NCI-H187 treated with DMSO at 0.1 percent for 48 hours (cell line): ENCODE measurements around the gene EGFLAM.

Experiments used
- DNase-seq: peaks from one replicate; lab custom pipeline; 2025; lab: John Stamatoyannopoulos, UW

Gene EGFLAM

DNA sequence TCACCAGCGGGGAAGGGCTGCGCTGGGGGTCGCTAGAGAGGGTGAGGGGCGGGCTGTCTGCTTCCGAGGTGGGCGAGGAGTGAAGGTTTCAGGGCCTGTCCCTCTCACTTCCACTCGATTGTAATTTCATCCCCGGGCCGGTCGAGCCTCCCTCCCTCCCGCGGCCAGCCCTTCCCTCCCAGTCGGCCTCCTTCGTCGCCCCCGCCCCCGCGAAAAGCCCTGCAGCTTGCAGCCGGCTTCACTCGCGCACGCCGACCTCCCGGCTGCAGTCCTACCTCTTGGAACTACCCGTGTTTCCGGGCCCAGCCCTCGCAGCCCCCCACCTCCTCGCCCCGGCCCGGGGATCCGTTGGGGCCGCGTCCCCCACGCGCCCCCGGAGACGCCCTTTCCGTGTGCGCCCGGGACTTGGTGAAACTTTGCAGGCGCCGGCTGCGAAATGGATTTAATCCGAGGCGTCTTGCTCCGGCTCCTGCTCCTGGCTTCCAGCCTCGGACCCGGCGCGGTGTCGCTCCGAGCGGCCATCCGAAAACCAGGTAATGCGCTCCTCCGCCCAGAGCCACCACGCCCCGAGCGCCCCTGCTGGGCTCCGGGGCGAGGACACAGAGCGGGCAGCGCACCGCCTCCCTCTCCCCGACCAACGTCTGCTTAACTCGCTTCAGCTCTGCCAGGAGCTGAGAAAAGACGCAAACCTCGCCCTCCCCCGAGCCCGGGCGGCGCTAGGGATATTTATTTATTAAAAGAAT lies at the start of gene EGFLAM:
Gene EGFLAM, plus strand, starts transcription at position 241 of the 743 bp plus-strand sequence. Its CDS starts 196 bp downstream, at position 437.
- no peak for DNase-seq

DNA sequence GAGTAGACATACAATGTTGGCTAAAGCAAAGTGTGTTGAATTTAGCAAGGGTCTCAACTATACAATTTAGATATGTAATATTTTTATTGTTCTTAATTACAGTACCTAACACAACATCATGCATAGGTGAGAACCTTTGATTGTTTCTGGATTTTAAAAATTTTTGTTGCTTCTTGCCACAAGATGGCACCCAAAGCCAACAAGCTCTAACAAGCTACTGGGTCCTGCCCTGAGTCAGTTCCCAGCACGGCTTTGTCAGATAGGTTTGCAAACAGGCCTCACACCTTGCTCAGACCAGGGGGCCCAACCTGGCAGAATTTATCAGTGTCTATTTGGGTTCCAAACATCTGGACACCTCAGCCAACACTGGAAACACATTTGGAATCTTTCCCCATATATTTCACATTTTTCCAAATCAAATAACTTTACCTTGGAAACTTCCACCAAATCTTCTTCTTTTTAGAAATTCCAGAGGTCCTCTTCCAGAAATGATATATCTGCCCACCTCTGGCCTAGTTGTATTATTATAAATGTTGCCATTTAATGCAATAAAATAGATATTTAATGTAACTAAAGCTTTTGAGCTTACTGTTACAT lies 49.5 kb upstream of the EGFLAM start:
- DNase-seq: no peak

DNA sequence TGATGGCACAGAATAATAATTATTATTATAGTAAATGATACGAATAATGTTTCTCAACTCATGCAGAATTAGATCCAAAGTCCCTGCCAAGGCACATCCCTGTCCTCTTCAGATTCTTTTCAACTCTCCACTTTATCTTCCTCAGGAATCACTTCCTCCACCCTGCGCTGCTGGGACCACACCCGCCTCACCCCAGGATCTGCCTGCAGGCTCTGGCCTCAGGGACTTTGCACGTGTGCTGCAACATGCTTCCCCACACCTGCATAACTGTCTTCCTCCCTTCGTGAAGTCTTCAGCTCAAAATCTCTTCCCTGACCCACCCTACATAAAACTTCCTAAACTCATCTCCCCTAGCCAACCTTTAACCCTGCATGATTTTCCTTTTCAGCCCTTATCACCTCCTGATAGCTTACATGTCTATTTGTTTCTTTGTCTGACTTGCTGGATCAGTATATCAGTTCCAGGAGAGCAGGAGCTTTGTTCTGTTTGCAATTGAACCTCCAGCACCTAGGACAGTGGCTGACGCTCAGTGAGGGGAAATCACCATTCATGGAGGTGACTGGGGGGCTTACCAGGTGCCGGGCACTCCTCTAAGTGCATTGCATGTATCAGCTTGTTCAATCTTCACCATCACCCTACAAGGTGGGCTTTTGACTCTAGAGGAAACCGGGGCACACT lies 47.5 kb upstream of the EGFLAM start:
- no peak for DNase-seq

DNA sequence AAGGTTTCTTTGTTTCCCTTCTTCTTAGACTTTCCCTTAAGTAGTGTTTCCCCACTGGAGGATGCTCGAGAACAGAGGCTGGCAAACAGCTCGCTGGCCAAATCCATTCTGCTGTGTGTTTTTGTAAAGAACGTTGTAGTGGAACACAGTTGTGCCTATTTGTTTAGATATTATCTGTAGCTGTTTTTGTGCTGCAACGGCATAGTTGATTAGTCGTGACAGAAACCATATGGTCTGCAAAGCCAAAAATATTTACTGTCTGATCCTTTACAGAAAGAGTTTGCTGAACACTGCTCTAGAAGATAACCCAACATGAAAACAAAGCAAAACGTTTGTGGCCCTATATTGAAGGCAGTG lies 47.0 kb upstream of the EGFLAM start:
- no peak for DNase-seq

DNA sequence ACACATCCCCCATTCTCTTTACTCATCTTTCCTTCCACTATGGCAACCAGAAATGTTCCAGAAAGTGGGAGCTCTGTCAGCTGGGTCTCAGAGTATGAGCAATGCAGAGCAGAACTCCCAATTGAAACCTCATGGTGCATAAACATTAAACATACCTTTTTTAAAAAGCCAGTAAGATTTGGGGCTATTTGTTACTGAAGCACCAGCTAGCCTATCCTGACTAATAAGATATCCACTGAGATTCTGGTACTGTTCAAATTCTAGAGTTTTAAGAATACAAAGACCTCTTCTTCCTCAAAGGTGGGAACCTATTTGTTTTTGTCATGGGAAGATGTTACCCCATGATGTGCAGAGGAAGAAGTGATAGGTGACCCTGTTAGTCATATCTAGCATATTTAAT lies 46.1 kb upstream of the EGFLAM start:
- no peak for DNase-seq

DNA sequence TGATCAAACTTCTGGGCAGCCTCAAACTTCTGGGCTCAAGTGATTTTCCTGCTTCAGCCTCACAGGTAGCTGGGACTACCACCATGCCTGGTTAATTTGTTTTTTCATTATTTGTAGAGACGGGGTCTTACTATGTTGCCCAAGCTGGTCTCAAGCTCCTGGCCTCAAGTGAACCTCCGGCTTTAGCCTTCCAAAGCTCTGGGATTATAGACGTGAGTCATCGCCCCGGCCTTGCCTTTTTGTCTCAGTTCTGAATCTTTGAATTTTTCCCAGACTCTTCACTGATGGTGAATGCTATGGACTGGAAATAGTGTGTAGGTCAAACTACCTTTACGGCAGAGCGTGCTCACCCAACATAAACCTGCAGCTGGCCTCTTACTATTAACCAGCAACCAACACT lies 32.3 kb upstream of the EGFLAM start:
- DNase-seq: no peak

DNA sequence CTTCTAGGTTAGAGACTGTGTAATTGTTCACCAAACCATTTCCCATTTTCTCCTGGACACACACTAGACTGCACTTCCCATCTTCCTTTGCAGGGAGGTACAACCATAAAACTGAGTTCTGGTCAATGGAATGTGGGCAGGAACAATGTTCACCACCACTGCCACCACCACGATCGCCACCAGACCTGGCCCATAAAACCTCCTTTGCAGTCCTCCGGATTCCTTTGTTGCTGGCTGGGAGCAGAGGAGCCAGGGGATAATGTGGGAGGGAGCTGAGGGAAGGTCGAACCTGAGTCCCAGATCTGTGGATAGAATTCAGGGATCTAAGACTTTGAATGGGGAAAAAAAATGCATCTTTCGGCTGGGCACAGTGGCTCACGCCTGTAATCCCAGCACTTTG lies 29.4 kb upstream of the EGFLAM start:
- DNase-seq: no peak

DNA sequence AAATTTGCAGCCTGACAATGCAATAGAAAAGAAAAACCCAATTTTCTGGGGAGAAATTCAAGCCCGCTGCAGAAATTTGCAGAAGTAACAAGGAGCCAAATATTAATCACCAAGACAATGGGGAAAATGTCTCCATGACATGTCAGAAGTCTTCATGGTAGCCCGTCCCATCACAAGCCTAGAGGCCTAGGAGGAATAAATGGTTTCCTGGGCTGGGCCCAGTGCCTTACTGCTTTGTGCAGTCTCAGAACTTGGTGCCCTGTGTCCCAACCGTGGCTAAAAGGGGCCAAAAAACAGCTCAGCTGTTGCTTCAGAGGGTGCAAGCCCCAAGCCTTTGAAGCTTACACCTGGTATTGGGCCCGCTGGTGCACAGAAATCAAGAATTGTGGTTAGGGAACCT lies 23.6 kb upstream of the EGFLAM start:
- DNase-seq: no peak

DNA sequence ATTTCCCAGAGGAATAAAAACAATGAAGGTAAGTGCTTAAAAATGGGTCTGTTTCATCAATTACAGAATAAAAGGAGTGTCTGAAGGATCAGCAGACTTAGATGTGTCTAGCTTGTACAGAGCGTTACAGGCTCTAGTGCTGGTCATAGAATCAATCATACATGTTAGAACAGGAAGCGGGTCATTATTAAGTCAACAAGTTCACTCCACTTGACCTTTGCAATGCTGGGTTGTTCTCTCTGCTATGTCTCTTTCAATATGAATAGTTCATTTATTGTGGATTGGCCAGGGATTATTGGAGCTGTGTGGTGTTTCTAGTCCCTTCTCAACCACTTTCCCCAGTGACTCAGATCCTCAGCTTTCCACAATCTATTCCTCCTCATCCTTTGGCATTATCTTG lies 20.7 kb upstream of the EGFLAM start:
- DNase-seq: no peak

DNA sequence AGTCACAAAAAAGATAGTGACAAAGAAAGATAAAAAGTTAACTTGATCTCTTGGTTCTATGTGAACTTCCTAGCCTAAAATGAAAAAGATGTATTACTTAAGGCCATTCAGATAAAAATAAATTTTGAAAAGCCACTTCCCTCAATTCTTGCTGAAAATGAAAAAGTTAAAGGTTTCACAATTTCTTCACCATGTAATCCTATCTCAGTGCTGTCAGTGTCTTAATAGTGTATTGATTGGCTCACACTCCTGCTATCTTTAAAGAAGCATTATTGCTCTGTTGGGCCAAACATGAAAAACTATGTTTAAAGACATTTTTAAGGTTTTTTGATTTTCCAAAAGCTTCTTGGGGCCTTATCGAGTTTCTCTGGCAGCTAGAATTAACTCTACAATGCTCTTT lies 18.1 kb upstream of the EGFLAM start:
- DNase-seq: no peak

DNA sequence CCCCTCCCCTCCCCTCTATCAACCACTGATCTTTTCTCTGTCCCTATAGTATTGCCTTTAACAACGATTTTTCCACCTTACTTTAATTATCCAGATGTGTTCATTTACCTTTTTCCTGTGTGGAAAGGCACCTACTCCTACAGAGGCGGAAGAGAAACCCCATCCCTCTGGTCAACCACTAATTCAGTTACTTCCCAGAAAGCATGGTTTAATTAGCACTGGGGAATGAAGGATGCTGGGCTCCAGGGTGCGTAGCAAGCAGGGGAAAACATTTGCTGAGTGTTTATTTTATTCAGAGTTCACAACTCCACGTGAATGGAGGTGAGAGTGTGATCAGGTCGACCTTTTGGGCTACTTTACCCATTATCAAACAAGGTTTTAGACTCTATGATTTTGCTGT lies 16.7 kb upstream of the EGFLAM start:
- no peak for DNase-seq

DNA sequence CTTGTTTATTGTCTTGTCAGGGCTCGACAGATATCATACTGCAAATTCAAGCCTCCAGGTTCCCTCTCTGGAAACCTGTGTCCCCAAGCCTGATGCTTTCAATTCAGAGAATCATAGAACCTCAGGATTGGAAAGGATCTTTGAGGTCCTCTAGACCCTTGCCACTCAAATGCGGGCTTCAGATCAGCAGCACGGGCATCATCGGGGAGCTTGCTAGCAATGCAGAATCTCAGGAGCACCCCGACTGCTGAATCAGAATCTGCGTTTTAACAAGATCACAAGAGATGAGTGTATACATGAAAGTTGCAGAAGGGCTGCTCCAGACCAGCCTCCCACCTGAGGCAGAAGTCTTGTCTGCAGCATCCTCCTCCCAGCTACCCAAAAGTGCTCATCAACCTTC lies 13.1 kb upstream of the EGFLAM start:
- DNase-seq: no peak

DNA sequence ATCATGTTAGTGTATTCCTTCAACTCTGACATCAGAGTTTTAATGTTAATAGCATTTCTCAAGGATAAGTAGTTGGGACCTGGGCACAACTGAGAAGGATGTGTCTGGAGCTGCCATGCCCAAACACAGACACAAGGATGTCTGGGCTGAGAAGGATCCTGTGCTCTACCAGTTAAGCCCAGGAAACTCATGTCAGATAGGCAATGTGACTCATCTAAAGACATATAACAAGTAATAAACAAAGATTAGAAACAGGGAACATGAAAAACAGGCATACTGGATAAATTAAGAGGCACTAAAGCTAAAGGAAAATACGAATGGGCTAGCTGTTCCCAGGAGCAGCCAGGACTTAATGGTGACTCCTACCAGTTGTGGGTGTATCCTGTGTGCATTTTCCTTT lies 9.1 kb upstream of the EGFLAM start:
- no peak for DNase-seq

DNA sequence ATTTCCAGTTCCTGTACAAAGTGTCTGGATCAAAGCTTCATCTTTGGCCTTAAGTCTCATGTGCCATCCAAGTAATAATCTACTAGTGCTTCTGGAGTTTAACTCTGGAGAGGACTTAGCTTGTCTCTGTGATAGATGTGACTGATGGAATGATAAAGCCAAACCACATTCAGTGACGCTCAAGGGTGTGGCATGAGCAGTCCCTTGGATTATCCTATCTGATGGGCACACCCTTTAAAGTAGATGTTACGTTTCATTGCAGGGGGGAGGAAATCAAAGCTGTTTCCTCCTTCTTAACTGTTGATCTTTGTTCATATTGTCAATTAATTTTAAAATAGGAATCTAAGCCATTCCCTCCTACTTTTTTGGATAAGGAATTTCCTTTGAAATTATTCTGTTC lies 8.5 kb upstream of the EGFLAM start:
- DNase-seq: no peak

DNA sequence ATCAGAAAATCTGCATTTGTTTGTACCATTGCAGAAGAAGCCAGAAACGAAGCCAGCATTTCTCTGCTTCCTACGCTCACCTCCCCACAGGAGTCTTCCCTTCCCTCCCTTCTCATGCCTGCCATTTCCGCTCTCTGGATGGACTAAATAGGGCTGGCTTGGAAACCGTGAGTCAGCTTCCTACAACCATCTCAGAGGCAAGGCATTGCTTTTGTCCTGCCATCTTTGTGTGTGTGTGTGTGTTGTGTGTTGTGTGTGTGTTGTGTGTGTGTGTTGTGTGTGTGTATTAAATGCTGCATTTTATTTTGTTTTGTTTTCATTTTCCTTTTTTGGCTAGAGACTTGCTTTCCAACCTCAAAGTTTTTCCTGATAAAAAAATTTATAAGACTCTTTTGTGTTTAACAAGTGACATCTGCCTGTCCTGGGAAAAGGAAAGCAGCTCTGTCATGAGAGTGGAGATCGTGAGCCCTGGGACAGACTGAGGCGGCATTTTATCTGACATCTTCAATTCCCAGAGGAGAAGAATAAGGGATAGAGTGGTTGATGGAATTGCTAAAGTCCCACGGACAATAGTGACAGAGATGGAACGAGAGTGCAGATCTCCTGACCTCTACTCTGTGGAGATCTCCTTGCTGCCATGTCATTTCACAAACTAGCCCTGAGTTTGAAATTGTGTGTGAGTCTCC lies 7.5 kb upstream of the EGFLAM start:
- no peak for DNase-seq

DNA sequence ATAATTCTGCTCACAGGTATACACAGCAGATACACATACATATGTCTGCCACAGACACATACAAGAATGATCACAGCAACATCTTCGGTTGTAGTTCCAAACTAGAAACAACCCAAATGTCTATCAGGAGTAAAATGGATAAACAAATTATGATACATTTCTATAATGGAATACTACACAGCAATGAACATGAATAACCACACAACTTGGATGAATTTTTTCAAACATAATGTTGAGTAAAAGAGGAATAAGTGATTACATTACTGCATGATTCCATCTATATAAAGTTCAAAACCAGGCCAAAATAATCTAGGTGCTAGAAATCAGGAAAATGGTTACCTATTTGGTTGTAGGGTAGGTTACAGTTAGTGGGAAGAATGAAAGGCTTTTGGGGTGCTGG lies 4.6 kb upstream of the EGFLAM start:
- DNase-seq: no peak

DNA sequence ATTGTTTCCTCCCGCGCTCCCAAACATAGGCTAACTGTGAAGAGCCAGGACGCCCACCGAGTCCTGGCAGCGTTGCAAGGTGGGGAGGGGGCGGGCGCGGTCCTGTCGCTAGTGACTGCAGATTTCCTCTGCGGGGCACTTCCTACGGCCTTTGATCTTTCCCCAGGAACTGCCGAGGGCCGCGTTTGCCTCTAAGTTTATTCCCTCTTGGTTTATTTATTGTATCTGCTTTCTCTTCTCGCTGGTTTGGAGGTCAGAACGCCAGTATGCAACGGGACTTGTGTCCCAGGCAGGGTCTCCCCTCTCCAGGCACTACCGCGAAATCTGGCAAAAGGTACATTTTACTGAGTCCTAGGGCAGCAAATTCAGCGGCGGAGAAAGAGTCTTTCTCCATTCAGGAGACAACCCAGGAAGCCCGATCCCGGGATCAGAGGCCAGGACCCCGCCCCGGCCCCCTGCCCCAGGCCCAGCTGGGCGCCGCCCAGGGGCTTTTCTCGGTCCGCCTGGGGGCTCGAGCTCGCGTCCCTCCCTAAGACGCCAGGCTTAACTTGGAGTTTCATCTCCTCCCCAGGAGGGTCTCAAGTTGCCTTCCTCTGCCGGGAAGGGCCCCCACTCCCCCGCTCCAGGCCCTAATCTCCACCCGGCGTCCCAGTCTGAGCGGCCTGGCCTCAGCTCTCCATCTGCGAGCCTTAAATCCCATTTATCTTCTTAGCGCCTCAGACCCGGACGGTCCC lies 884 bp upstream of the EGFLAM start:
- DNase-seq: no peak

DNA sequence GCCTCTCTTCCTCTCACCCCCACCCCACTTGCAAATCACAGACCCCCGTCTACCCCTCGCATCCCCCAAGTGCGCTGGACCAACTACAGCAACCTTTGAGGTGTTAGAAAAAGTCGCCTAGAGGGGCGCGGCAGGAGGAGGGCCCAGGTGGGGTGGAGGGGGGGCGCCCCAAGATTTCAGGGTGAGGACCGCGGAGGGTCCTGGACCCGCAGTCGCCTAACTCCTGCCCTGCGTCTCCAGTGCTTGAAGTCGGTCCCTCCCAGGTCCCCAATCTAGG lies 379 bp upstream of the EGFLAM start:
- DNase-seq: no peak

DNA sequence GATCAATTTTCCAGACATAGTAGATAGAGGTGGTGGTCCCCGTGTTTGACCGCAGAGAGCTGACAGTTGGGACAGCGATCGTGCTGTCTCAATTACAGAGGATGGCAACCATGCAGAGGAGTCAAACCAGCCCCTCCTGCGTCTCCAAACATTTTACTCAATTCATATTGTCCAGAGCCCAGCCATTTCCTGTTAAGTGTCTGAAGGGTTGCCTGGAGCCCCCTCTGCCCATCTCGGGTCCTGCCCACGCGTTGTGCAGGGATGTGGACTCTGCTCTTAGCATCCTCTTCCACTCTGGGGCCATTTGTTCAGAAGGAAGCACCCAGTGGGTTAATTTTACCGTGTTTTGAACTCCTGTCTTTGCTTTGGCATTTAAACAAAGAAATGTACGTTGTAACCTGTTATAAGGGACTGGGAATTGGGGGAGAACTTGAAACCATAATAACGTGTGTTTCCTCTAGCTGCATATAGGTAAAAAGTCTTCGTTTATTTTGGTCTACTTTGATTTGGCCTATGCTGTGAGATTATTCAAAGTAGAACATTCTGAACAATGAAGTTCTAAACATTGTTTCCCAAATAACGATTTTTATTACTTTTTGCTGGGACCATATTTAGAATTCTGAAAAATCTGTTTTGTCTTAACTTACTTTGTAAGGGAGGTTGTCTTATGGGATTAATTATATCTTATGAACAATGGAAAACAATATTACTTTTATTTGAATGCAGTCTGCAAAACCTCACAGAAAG lies 876 bp downstream of the EGFLAM start:
- no peak for DNase-seq

DNA sequence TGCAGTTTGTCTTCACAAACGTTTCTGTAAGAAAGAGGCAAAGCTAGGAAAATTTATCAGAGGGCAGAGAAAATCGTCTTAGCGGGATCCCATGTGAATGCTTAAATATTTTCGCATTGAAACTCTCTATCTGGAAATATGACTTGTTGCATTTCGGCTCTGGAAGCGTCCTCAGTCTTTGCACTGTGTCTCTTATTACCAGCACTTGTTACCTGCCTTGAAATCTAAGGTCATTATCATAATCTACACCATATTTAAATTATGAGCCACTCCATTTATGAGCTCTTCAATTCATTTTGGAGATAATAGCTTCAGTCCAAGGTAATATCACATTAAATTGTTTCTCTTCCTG lies 1.4 kb downstream of the EGFLAM start:
- no peak for DNase-seq

DNA sequence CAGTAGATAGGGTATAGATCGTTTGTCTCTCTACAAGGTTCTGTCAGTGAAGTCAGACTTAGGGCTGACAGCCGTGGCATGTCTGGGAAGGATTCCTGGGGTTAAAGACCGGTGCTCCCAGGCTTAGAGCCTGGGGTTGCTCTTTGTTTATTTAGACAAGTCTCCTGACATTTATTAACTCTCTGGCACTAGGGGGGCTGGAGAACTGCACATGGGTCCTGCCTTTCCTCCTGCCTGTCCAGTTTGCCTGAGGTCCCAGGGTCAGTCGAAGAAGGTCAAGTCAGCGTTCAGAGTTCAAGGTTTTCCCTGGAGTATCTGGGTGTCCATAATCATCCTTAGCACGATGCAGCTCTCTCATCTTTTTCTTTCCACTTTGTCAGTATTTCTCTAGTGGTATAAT lies 5.6 kb downstream of the EGFLAM start:
- DNase-seq: no peak
